Fibroblast of villous mesenchyme (primary cell): ENCODE measurements around the gene FNBP1L. TPM values are rescaled to one million over a fixed set of nuclear protein-coding genes. Genes with fewer than 3 reads are reported as not detected.

Experiments
- DNase-seq: peaks from one replicate; pipeline ENCODE4 v3.0.0-alpha.2; 2010; ENCODE audit warnings: low read depth
- H3K4me3 ChIP-seq: 2 replicates; pipeline ENCODE4 v1.5.1; 2011; ENCODE audit warnings: low read depth, mild to moderate bottlenecking, low read length
- total RNA-seq: library from RNA; depleted of rRNA; stranded (reverse); fragments of >200 nt; gene quantifications from 2 replicates; pipeline ENCODE4 v1.2.3, GENCODE V29; 2012
- TF ChIP-seq, protein P1 (sequence below): IDR thresholded peaks from 2 replicates; pipeline ENCODE4 v1.5.1; 2012; ENCODE audit warnings: low read depth, mild to moderate bottlenecking, low read length; ENCODE audit not compliant: insufficient read depth

FNBP1L gene
- total RNA-seq, 1 donor: 10.4 TPM

DNA sequence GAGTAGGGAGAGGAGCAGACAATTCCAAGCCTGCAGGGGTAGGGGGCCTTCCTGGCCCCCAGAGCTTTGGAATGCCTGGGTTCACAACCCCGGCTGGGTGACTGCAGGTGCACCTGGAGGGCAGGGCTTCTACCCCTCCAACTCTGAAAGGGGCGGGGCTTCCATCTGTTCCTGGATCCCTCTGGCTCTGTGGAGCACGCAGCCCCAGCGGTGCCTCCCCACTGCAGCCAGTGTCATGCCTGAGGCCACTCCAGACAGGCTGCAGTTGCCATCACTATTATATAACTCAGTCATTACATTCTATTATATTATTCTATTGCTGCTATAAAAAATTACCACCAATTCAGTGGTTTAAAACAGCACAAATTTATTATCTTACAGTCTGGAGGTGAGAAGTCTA is 12.5 kb upstream of the FNBP1L start:
- DNase-seq: no peak
- H3K4me3 ChIP-seq: no peak overlapping the region
- TF ChIP-seq, protein P1, sequence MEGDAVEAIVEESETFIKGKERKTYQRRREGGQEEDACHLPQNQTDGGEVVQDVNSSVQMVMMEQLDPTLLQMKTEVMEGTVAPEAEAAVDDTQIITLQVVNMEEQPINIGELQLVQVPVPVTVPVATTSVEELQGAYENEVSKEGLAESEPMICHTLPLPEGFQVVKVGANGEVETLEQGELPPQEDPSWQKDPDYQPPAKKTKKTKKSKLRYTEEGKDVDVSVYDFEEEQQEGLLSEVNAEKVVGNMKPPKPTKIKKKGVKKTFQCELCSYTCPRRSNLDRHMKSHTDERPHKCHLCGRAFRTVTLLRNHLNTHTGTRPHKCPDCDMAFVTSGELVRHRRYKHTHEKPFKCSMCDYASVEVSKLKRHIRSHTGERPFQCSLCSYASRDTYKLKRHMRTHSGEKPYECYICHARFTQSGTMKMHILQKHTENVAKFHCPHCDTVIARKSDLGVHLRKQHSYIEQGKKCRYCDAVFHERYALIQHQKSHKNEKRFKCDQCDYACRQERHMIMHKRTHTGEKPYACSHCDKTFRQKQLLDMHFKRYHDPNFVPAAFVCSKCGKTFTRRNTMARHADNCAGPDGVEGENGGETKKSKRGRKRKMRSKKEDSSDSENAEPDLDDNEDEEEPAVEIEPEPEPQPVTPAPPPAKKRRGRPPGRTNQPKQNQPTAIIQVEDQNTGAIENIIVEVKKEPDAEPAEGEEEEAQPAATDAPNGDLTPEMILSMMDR: no peak

DNA sequence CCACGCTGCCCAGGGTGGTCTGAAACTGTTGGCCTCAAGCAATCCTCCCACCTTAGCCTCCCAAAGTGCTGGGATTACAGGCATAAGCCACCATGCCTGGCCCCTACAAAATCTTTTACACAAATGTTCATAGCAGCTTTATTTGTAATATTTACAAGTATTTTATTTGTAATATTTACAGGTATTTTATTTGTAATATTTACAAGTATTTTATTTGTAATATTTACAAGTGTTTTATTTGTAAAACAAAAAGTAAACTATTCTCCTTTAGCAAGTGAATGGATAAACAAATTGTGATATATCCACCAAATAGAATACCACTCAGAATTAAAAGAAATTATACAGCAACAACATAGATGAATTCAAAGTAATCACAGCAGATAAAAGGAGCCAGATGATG is 11.4 kb upstream of the FNBP1L start:
- DNase-seq: no peak
- no peak overlapping the region for H3K4me3 ChIP-seq
- TF ChIP-seq, protein P1: no peak

DNA sequence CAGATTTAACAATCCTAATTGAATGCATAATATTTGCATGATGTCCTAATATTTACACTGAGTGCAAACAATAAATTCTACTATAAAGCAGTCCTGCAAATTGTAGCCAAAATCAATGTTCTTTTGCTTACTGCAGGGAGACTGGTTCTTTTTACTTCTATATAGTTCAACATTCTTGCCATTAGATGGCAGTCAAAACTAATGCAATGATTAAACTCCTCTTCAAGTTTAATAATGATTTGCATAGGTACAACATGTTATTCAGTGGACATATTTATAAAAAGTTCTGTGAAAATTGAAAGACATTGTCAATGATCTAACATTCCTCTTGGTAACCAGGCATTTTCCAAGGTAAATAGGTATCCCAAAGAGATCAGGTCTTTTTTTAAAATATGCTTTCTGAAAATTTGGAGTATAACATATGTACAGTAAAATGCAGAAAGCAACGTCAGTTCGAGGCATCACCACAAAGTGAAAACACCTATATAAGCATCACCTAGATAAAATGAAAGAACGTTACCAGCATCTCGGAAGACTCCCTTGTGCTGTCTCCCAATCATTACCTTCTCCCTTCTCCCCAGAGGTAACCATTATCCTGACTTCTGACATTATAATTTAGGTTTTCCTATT is 9.8 kb upstream of the FNBP1L start:
- TF ChIP-seq, protein P1: peak; percentile 53
- no peak overlapping the region for H3K4me3 ChIP-seq
- DNase-seq: peak; percentile 68

DNA sequence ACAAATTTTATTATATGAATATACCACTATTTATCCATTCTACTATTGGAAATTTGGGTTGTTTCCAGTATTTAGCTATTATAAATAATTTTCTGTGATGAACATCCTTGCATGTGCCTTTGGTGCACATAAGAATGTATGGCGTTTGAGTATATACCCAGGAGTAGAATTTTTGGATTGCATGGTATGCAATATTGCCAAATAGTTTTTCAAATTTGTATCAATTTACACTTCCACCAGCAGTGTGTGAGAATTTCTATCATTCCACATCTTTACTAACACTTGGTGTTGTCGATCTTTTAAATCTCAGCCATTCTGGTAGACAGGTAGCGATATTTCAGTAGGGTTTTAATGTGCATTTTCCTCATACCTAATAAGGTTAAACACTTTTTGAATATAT is 9.2 kb upstream of the FNBP1L start:
- H3K4me3 ChIP-seq: no peak overlapping the region
- DNase-seq: no peak
- TF ChIP-seq, protein P1: no peak

DNA sequence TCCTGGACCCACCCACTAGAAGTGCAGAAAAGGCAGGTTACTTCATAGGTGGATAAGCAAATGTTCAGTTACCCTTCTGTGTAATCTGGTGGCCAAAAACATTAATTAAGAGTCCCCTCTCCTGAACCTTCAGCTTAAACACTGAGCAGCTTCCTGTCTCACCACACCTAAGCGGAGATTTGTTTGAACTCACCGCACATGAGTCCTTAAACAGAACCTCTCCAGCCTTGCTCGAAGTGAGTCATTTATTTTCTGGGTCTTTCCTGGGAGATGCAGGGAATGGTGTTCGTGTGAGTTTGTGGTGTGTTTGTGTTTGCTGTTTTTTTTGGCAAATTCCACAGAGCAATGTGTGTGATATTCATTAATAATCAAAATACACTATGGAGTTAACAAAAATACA is 7.6 kb upstream of the FNBP1L start:
- TF ChIP-seq, protein P1: no peak
- no peak for DNase-seq
- no peak overlapping the region for H3K4me3 ChIP-seq

DNA sequence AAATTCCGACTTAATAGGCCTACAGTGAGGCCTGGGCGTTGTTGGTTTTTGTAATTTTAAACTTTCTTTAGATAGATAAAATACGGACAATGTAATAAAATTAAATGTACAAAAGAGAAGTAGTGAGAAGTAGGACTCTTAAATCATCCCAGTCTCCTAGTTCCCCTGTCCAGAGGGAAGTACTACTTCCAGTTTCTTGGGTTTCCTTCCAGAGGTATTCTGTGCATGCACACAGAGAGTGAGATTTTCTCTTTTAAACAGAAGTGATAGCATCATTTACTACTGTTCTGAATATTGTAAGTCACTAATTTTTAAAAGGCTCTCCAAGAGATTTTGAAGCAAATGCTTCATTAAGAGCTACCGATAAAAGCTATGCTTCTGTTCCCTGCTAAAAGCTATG is 7.2 kb upstream of the FNBP1L start:
- DNase-seq: no peak
- H3K4me3 ChIP-seq: no peak overlapping the region
- TF ChIP-seq, protein P1: no peak

DNA sequence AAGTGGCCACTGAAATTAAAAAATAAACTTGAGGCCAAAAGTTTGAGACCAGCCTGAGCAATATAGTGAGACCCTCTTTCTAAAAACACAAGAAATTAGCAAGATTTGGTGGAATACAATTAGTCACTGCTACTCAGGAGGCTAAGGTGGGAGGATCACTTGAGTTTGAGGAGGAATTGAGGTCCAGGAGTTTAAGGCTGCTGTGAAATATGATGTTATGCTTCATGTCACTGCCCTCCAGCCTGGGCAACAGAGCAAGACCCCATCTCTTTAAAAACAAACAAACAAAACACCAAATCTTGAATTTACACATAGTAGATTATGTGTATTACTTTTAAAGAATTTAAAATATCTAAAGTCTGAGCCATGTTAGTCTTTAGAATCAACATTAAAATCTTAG is 6.3 kb upstream of the FNBP1L start:
- H3K4me3 ChIP-seq: no peak overlapping the region
- no peak for DNase-seq
- TF ChIP-seq, protein P1: no peak
